ENCODE results near the gene RAB43. TPM values are rescaled to one million over a fixed set of nuclear protein-coding genes. Genes with fewer than 3 reads are reported as not detected.
"Not testable (repeated sequence)": the region's sequence is repeated elsewhere in the genome, so short reads cannot be mapped to it uniquely, and the experiment has no call there.

Gene RAB43
- total and polyA plus RNA-seq, 12 donors, result 0.96 to 8.2 (median 4.0) TPM

GRCh38 chr3:129139911-129140310 is 18.3 kb upstream of the RAB43 start:
- Histone ChIP-seq H3K9me3 (no peaks in the 10 kb centered on the region), H3K27me3 (no peaks in the 10 kb centered on the region), H3K36me3 (peaks cover 0 to 100% (median 47%) of the 10 kb centered on the region in 9 donors), H3K4me3 (no peak overlapping the region), H3K27ac (no peak overlapping the region), H3K4me1 (no peaks in the 10 kb centered on the region)
- 44 to 68% methylated on average over 1 of the region's 1 CpG for WGBS, 2 donors
- no peak for TF ChIP-seq CTCF (IDR thresholded peaks at IDR 0.05)
- intact Hi-C loops (cut with DNase I), result no loop called here
- ATAC-seq (no peak), DNase-seq (no peak)

- DNase-seq; H3K27ac ChIP-seq; H3K4me3 ChIP-seq; ATAC-seq; H3K4me1 ChIP-seq; H3K9me3 ChIP-seq; H3K27me3 ChIP-seq; intact Hi-C loops (cut with DNase I): not testable (repeated sequence)
- WGBS, 2 donors, result 95 to 97% methylated on average over 10 of the region's 10 CpGs
- peaks cover 3 to 100% (median 52%) of the 10 kb centered on the region in 9 donors for H3K36me3 ChIP-seq
Observed at GRCh38 chr3:129136275-129136674, 14.7 kb upstream of the RAB43 start.

- Histone ChIP-seq H3K27ac (no peak overlapping the region), H3K9me3 (no peaks in the 10 kb centered on the region), H3K4me3 (no peak overlapping the region), H3K36me3 (peaks cover 3 to 100% (median 64%) of the 10 kb centered on the region in 9 donors), H3K4me1 (no peaks in the 10 kb centered on the region), H3K27me3 (no peaks in the 10 kb centered on the region)
- WGBS, 2 donors, result 75 to 86% methylated on average over 5 of the region's 5 CpGs
- DNase-seq (no peak), ATAC-seq (peak in 4 of 8 donors; percentile 23 to 68 (median 47))
- intact Hi-C loops (cut with DNase I), result no loop called here
- no peak for TF ChIP-seq CTCF (IDR thresholded peaks at IDR 0.05)
Observed at GRCh38 chr3:129132097-129132866, 10.7 kb upstream of the RAB43 start.

GRCh38 chr3:129131465-129132088 is 10.0 kb upstream of the RAB43 start:
- no peak for TF ChIP-seq CTCF (IDR thresholded peaks at IDR 0.05)
- H3K4me3 ChIP-seq, result no peak overlapping the region
- WGBS, 2 donors, result 83 to 89% methylated on average over 2 of the region's 2 CpGs
- peaks cover 3 to 100% (median 60%) of the 10 kb centered on the region in 9 donors for H3K36me3 ChIP-seq
- no peaks in the 10 kb centered on the region for H3K27me3 ChIP-seq
- H3K4me1 ChIP-seq, result no peaks in the 10 kb centered on the region
- no peaks in the 10 kb centered on the region for H3K9me3 ChIP-seq
- H3K27ac ChIP-seq, result no peak overlapping the region
- ATAC-seq, result no peak
- intact Hi-C loops (cut with DNase I), result no loop called here
- no peak for DNase-seq
